ENCODE data around the gene TANGO6.
A peak's percentile ranks its signal among the peaks of the same experiment; 100 is the strongest.
"Not testable (repeated sequence)": the region's sequence is repeated elsewhere in the genome, so short reads cannot be mapped to it uniquely, and the experiment has no call there.

Gene TANGO6

DNA sequence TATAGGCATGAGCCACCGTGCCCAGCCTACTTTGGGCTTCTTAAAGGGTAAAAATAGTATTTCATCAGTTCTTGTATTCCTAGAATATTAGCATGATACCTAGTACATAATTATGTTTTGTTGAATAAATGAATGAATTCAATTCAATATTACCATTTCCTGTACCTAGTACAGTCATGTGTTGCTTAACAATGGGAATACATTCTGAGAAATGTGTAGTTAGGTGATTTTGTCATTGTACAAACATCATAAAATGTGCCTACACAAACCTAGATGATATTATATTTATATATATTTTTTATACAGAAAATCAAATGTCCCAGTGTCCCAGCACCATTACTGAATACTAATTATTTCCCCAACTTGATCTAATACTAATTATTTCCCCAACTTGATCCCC is 176.5 kb downstream of the TANGO6 start:
- DNase-seq = no peak

DNA sequence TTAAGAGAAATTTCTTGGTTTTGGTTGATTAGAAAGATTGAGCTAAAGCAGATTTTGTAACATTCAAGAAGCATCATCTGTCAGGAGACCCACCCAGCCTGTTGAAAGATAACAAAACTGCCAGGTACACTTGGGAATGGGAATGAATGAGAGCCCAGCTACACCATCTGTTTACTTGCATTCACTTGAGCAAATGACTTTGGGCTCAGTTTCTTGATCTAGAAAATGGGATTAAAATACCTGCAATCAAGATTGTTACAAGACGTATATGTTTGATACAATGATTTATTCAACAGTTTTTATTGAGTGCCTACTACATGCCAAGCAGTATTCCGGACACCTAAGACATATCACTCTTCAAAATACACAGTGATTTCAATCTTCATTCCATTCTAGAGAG is 185.8 kb downstream of the TANGO6 start:
- DNase-seq = peak; percentile 4

DNA sequence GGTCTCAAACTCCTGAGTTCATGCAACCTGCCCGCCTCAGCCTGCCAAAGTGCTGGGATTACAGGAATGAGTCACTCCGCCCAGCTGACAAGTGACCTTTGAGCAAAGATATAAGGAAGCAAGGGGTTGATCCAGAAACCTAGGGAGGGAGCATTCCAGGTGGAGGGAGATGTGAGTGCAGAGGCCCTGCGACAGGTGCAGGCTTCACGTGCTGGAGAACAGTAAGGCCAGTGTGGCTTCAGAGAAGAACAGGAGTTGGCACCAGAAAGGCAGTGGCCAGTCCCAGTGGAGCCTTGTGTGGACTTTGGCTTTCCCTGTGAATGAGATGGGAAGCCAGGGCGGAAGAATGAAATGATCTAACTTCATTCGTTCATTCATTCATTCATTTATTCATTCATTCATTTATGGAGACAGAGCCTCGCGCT is 188.6 kb downstream of the TANGO6 start:
- no peak for DNase-seq

- no peak for DNase-seq
Measured at GRCh38 chr16:69033151-69033949, 190.0 kb downstream of the TANGO6 start.

GRCh38 chr16:69035375-69035774 is 192.0 kb downstream of the TANGO6 start:
- DNase-seq = no peak

DNA sequence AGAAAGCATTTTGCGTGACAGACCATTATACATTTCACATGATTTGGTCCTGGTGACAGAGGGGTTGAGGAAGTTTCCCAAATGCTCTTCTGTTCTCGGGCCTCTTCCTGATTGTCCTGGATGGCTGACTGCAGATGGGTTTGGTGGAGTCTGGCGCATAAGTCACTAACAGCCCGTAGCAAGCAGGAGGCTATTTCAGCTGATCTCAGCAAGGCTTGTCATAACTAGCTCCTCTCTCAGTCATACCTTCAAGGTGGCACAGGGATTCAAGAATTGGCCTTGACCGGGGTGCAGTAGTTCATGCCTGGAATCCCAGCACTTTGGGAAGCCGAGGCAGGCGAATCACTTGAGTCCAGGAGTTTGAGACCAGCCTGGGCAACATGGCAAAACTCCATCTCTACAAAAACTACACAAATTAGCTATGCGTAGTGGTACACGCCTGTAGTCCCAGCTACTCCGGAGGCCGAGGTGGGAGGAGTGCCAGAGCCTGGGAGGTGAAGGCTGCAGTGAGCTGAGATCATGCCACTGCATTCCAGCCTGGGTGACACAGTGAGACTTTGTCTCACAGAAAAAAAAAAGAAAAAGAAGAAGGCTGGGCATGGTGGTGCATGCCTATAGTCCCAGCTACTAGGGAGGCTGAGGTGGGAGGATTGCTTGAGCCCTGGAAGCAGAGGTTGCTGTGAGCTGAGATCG is 193.2 kb downstream of the TANGO6 start:
- DNase-seq = no peak

DNA sequence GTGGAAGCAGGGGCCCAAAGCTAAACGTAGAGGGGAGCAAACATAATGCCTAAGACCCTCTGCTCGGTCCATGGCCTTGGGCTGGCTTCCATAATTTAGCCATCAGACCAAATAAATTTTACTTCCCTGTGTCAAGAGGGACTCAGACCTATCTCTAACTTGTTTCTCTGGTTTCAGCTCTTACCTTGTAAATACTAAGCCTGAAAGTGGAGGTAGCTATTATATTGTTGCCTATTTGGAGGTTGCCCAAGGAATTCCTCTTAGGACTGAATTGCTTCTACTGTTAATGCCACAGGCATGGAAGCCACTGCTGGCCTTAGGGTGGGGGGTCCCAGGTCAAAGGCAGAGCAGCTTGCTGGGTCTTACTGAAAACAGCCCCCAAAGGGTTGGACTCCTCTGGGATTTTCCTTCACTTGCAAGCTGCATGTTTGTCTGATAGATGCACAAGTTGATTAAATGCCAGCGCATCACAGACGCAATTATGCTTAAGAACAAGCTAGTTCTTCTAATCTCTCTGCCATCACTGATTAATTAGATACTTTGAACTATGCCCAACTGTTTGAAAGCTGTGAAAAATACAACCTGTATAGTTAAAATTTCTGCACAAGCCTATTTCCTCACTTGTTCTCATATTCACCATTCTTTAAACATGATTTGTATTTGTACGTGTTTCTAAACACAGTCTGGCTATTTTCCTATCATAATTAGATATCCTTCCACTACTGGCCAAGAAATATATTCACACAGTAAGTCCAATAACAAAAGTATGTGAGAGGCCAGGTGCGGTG is 194.2 kb downstream of the TANGO6 start:
- DNase-seq = no peak

DNA sequence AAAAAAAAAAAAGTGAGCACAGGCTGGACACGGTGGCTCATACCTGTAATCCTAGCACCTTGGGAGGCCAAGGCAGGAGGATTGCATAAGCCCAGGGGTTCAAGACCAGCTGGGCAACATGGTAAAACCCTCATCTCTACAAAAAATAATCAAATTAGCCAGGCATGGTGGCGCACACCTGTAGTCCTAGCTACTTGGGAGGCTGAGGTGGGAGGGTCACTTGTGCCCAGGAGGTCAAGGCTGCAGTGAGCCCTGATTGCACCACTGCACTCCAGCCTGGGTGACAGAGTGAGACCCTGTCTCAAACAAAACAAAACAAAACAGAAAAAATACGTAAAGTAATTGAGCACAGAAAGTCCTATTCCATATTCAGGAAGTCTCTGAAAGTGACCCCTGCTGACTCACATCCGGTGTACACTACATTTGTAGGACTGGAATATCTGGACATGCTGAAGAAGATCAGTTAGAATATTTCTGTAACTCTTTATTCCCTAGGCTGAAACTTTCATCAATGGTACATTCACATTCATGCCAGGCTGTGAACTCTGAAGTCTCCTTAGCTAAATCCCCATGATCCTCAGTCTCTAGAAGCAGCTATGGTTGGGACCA is 196.1 kb downstream of the TANGO6 start:
- no peak for DNase-seq

DNA sequence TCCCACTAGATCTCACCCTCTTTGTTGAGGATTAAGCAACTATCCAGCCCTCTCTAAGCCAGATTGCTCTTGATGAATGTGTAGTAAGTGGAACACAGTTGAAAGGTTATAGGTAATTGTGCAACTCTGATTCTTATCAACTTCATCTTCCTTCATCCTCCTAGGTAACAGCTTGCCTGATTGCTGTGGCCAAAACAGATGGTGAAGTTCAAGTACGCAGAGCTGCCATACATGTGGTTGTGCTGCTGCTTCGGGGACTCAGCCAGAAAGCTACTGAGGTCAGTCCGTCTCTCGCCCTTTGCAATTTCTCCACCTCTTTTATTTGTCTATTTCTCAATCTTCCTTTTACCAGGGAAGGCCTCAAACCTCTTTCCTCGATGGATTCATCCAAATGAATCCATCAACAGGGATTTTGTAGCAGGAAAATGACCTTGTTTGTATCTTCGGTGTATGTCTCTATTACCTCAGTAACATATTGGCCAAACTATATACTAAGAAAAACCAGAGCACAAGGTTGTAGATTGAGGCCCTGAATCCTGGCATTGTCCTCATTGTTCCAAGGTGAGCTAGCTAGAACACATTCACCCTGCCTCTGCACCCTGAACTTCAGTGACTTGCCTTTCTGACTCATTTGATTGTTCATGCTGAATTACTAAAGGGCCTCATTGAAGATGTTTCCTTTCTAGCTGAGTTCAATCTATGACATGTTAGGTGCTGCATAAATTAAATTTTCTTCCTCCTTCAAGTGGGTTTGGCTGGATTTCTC is 197.0 kb downstream of the TANGO6 start:
- peak; percentile 61 for DNase-seq

GRCh38 chr16:69048328-69049120 is 205.2 kb downstream of the TANGO6 start:
- DNase-seq = no peak

DNA sequence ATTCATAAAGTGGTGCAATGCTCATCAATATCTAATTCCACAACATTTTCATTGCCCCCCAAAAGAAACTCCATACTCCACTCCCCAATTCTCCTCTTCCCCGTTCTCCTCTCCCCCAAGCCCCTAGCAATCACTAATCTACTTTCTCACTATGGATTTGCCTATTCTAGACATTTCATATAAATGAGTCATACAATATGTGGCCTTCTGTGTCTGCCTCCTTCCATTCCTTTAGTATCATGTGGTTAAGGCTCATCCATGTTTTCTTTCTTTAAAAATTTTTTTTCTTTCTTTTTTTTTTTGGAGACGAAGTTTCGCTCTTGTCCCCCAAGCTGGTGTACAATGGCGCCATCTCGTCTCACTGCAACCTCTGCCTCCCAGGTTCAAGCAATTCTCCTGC is 205.8 kb downstream of the TANGO6 start:
- no peak for DNase-seq

GRCh38 chr16:69049603-69050375 is 206.5 kb downstream of the TANGO6 start:
- no peak for DNase-seq

- not testable (repeated sequence) for DNase-seq
Measured at GRCh38 chr16:69051517-69051830, 208.1 kb downstream of the TANGO6 start.

- DNase-seq = no peak
Measured at GRCh38 chr16:69055008-69055407, 211.7 kb downstream of the TANGO6 start.

DNA sequence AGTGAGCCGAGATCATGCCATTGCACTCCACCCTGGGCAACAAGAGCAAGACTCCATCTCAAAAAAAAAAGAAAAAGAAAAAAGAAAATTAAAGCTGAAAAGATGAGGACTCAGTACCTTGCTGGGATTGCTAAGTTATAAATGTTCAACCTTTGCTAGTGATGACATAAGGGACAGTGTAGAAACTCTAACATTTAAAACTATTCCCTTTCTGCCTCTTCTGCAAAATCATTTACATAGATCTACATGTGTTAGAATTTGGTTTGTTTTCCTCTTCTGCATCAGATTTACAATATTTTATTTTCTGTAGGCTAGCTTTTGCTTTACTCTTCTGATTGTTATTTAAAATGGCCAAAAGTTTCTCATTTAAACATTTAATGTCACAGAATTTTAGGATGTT is 212.6 kb downstream of the TANGO6 start:
- DNase-seq = no peak

GRCh38 chr16:69056421-69056820 is 213.1 kb downstream of the TANGO6 start:
- no peak for DNase-seq

GRCh38 chr16:69057400-69058378 is 214.4 kb downstream of the TANGO6 start:
- no peak for DNase-seq

DNA sequence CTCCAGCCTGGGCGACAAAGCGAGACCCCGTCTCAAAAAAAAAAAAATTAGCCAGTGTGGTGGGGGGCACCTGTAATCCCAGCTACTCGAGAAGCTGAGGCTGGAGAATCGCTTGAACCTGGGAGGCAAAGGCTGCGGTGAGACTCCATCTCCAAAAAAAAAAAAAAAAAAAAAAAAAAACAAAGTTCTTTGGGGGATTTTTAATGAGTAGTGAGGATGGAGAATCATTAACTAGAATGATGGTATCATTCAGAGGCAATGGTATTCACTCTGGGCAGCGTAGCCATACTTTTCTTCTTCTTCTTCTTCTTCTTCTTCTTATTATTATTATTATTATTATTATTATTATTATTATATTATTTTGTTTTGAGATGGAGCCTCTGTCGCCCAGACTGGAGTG is 220.2 kb downstream of the TANGO6 start:
- DNase-seq = not testable (repeated sequence)

DNA sequence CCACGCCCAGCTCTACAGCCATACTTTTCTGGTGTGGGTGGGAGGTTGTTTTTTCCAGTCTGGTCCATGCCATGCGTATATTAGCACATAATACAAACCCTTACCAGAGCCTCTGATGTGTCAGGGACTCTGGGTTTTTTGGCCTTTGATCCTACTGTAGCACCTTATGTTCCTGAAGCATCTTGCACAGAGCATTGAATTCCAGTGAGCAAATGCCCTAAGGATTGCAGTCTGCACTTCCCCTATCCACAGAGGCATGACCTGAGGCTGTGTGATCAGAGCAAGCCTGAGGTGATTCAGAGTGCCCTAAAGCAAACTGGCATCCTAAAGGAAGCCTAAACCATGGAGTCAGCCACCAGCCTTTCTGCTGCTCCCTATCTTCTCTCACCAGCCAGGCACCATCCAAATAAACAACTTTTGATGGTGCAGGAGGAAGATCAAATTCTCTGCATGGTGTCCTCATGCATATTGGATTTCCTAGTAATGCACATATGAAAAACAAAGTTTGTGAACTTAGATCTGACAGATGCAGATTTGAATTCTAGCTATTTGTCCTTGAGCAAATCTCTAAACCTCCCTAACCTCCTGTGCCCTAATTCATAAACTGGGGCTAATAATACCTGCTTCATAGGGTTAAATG is 220.9 kb downstream of the TANGO6 start:
- DNase-seq = no peak
